HG03565 (cell line): Measurements from ENCODE around the gene FH.

Experiments used
- ATAC-seq: cut with Tn5 transposase; IDR thresholded peaks from one replicate; pipeline ENCODE4 v1.9.1; 2021; ENCODE audit warnings: mild to moderate bottlenecking, moderate library complexity; ENCODE audit not compliant: unreplicated experiment

FH gene

DNA sequence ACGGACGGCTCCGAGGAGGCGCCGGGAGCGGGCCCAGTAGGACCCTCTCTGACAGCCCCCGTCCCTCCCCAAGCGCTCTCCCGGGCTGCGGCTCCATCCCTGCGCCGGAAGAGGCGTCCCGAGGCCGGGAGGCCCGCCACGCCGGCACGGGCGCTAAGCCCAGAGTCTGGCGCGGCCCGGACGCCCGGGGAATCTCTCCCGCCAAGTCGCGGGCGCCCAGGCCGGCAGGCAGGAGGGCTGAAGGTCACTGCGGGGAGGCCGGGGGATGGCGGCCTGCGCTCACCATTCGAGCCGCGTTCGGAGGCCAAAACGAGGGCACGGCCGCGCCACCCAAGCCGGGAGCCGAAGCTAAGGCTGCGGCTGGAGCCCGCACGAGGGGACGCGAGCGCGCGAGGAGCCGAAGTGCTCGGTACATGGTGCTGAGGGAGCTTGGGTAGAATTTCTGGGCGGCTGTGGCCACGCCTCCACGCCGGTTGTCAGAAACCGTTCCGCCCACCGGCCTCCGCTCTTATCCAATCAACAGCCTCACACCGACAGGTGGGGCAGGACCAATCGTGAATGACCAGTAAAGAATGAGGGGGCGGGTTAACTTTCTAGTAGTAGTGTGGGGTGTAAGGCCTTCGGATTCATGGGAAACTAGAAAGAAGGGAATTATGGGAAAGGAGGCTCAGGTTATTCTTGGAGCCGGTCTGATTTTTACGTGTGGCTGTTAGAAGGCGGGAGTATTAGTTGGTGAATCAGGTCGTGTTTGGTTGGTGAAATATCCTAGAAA is at the start of gene FH:
Gene FH (minus strand): TSS at position 448 of the 772 bp plus-strand sequence. CDS start 33 bp downstream, at position 415.
- ATAC-seq, result peak; percentile 95

DNA sequence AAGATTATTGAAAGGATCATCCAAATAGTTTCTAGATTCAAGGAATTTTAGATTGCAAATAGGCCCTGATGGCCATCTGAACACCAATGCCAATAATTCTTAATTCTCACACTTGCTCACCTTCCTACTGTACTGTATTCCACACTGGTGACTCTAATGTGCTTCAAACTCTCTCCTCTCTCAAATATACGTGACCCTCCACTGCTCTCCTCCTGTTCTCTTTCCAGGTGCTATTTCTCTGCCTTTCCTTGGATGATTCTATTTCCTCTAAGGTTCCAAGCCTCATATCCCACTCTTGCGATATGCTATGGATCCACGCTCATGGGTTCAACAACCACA is 41.3 kb upstream of the FH start:
- no peak for ATAC-seq

DNA sequence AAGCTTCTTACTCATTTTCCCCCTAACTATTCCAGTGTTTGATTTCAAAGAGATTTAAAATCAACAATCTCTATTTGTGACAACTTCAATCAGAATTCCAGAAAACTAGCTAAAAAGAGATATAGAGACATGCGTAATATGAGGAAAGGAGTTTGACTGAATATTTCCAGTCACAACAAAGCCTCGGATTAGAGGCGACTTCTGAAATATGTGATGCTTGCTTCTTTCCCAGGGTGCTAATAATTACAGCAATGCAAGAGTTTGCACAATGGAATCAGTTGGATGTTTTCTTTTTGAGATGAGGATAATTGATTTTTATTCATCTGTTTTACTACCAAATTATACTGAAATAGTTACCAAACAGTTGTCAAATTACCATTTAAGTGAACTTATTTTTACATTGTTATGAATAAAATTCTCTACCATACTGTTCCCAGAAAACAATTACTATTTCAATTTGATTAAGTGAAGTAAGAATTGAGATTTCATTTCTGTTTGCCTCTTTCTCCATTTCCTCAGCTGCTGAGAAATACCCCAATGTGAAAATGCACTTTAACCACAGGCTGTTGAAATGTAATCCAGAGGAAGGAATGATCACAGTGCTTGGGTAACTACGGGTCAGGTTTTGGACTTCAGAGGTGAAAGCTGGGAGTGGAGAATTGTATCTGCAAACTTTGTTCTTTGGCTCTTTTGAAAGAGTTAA is 40.7 kb upstream of the FH start:
- ATAC-seq, result no peak

DNA sequence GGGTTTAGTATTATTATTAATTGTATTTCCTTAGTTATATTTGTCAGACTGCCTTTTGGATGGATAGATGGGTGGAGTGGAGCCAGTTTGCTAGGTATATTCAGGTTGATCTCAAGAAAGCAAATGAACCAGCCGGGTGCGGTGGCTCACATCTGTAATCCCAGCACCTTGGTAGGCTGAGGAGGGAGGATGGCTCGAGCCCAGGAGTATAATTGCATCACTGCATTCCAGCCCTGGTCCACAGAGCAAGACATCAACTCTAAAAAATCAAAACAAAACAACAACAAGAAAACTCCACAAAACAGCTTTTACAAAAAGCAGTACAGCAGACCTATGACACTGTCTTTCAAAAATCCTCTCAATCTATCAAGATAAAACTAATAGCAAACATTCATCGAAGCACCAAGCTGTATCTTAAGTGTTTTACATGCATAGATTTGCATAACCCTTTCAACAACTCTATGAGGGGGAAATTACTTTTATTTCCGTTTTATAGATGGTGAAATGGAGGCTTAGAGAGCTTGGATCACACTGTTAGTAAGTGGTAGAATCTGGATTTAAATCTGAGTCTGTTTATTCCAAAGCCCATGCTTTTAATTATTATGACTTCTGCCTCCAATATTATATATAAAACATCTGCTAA is 38.1 kb upstream of the FH start:
- no peak for ATAC-seq

DNA sequence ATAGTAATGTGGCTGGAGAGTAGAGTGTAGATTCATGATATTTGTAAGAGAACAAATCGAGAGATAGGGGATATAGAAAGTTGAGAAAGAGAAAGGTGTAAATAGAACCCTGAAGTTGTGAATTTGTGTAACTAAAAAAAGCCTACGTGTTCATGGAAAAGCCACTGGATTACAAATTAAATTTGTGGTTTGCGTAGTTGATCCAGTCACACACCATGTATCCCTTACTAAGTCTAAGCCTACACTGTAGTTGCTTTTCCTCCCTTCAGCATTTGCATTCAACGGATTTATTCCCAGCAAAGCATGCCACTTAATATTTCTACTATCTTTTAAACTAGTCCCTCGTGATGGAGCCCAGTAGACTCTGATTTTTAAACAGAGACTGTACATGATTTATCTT is 37.5 kb upstream of the FH start:
- ATAC-seq, result no peak

DNA sequence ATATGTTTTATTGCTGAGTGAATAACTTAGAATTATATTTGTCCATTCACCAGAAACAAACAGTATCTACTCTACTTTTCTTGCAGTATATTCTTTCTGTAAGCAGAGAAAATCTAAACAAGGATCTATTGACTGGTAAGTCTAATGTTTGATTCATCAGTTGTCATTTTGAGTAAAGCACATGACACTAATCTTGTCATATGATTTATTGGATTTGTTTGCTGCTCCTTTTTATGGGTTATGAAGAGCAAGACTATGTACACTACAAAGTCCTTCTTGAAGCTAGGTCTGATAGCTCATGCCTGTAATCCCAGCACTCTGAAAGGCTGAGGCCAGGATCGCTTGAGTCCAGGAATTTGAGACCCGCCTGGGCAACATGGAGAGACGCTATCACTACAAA is 36.0 kb upstream of the FH start:
- no peak for ATAC-seq

DNA sequence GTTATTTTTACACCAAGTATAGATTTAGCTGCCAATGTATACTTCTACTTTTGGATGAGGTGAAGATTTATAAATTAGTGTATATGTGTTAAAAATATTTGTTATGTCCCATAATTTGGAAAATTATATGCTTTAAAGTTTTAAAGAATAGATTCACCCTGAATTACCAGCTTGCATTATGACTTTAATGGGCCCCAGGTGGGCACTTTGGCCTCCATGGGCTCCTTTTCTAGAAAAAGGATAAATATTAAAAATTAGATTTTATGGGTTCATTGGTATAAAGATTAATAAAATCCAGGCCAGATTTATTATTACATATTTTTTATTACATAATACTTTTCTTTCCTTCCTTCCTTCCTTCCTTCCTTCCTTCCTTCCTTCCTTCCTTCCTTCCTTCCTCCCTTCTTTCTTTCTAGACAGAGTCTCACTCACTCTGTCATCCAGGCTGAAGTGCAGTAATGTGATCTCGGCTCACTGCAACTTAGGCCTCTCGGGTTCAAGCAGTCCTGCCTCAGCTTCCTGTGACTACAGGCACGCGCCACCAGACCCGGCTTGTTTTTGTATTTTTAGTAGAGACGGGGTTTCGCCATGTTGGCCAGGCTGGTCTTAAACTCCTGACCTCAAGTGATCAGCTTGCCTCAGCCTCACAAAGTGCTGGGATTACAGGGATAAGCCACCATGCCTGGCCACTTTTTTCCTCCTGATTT is 34.5 kb upstream of the FH start:
- ATAC-seq, result no peak

DNA sequence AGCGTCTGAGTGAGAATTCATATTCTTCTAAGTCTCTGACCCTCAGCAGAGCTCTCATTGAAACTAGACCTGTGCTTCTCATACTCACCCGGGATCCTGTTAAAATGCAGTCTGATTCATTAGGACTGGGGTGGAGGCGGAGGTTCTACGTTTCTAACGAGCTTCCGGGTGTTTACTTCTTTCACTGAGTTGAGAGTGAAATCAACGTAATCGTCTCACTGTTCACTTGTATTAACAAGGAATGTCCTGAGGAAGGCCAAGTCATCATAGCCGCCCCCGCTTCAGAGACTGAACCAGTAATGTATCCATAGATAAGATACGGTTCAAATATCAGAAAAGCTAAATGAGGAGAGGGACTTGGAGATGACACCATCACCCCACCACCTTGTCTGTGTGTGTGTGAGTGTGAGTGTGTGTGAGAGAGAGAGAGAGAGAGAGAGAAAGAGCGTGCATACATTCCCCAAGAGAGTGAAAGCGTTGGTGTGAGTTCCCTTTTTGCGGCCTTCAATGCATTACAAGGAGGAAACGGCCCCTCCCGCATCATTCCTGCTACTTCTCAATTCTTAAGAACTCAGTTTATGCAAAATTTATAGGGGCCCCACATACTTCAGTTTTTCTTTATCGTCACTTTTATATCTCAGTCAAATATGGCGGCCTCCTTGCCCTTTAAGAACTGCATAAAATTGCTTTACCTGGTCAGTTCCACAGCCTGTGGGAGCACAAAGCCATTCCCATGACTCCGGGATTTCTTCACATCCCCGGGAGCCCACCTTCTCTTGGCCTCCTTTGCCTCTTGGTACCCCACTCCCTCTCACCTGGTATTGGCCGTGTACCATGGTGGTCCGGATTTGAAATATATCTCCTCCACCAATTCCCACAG is 32.4 kb upstream of the FH start:
- ATAC-seq, result peak; percentile 78

DNA sequence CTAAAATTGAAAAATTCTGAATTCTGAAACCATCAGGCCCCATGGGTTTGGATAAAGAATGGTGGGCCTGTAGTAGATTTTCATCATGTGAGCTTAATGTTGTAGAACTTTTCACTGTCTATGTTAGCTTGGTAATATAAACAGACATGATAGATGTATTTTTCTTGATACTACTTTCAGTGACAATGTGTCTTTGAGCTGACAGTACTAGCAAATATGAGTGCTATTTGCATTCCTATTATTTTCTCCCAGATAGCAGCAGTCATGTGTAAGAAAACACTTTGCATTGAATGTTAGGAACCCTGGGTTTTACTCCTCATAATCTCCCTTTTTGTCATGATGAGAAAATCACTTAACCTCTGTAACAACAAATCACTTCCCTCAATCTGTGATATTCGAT is 30.8 kb upstream of the FH start:
- no peak for ATAC-seq

DNA sequence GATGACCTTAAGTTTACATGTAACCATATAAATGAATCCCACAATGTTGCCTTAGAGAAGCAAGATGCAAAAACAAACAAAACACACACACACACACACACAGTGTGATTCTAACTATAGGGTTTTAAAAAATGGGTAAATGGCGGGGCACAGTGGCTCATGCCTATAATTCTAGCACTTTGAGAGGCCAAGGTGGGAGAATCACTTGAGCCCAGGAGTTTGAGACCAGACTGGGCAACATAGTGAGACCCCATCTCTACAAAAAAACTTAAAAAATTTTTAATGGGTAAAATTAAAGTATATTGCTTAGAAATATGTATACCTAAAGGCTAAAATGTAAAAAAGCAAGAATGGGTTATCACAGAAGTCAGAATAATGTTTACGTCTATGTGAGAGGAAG is 28.5 kb upstream of the FH start:
- no peak for ATAC-seq

DNA sequence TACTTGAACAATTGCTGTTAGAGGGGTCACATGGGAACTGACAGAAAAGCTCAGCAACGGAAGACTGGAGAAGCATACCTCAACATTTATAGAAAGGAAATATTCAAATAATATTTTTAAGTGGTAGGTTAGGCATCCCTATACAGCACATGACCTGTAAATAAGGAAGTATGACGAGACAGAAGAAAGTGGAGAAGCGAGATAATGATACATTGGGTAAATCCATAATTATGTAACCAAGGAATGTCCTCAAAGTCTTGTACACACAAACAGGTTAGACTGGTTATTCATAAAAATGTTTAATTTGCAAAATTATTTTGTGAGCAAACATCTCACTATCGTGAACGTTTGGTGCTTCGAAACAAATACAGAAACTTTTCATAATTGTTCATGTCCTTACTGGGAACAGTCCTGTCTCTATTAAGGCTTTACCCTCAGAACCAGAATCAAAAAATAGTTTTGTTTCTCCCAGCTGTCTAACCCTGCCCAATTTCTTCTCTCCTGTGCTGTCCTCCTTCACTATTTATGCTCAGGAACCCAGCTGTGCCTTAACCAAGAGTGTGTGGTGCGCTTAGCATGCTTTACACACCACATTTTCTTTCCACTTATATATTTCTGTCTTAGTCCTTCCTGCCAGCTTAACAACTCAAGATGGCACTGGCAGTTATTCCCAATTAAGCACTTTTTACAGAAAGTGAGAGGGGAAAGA is 22.8 kb upstream of the FH start:
- no peak for ATAC-seq

DNA sequence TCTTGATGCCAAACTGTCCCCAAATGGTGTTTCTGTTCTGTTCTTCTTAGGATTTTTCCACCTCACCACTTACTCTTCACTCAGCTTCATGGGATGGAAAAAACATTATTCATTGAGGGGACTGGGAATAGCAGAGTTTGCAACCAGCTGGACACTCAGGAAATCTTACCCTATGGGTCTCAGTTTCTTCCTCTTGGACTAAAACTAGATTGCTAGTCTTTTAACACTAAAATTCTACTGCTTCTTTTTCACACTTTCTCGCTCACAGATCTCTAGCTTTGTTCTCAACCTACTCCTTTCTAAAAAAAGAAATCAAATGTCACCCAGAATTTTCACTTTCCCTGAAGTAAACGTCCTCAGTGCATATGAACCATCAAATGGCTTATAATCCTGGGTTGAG is 17.4 kb upstream of the FH start:
- ATAC-seq, result no peak

DNA sequence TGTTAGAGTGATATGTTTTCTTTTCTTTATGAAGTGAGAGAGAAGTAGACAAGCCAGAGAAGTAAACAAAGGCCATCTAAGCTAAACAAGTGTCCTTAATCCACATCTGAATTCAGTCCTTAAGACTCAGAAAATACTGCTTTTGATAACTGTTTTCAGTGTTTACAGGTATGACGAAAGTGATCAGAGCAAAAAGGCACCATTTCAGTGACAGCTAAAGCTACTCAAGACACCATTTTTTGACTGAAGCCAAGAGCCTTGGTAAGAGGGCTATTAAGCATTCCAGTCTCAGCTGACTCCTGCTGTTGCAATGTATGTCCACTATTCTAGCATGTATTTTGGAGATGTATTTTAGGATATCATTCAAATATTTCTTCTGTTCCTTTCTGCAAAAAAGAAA is 16.7 kb upstream of the FH start:
- ATAC-seq, result no peak

DNA sequence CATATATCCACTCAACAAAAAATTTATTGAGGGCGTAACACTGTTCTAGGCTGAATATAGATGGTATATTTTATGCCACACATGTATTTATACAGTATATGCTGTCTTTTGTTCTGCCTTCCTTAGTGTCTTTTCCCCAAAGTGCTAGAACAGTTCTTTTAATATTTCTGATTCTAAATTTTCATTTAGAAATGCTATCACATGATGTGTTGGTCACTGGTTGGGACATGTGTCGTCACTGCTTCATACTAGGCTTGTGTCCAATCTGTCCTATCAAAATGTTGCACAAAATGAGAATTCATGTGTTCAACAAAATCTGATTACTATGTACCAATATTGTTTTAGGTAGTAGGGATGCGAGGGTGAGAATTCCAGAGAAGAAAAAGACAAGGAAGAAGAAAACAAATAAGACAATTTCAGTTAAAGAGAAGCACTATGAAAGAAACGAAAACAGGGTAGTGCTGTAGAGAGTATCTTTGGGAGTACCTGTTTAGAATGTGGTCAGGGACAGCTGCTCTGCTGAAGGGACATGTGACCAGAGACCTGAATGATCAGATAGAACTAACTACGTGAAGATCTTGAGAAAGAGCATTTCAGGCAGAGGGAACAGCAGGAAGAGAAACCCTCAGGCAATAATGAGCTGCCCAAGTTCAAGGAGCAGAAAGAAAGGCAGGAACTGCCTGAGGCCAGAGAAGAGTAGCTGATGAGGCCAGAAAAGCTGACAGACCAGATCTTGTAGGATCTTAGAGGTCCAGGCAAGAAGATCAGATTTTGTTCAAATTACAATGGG is 14.0 kb upstream of the FH start:
- peak; percentile 27 for ATAC-seq

DNA sequence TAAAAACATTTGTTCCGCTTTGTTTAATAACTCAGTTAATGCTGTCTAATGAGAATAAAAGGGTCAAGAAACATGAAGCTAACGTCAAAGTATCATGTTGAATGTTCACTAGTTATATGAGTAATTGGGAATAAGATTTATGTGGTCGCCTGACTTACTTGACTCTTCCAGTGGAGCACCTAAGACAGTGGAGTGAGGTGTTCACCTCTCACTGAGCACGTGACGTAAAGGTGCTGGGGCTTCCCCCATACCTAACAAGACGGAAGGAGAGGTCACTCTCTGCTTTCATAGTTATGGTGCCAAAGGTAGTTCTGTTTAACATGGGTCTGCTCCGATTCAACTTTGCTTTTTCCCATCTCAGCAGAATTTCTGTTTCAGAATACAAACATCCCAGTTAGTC is 13.3 kb upstream of the FH start:
- peak; percentile 48 for ATAC-seq

DNA sequence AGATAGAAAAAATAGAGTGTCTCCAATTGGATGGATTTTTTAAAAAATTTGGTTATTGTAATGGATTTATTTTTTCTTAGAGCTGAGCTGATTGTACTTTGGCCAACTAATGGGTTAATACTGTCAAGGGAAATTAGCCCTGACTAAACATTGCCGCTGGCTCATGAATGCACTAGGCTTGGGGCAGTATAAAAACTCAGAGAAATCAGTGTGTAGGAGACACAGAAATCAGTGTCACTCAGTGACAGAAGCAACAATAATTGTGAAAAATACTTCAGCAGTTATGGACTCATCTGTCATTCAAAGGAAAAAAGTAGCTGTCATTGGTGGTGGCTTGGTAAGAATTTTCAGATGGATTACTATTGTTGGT is 12.6 kb upstream of the FH start, which contains the start of gene KMO:
Gene KMO (plus strand): TSS at position 217 of the 370 bp plus-strand sequence. CDS start 67 bp downstream, at position 284.
- peak; percentile 19 for ATAC-seq

DNA sequence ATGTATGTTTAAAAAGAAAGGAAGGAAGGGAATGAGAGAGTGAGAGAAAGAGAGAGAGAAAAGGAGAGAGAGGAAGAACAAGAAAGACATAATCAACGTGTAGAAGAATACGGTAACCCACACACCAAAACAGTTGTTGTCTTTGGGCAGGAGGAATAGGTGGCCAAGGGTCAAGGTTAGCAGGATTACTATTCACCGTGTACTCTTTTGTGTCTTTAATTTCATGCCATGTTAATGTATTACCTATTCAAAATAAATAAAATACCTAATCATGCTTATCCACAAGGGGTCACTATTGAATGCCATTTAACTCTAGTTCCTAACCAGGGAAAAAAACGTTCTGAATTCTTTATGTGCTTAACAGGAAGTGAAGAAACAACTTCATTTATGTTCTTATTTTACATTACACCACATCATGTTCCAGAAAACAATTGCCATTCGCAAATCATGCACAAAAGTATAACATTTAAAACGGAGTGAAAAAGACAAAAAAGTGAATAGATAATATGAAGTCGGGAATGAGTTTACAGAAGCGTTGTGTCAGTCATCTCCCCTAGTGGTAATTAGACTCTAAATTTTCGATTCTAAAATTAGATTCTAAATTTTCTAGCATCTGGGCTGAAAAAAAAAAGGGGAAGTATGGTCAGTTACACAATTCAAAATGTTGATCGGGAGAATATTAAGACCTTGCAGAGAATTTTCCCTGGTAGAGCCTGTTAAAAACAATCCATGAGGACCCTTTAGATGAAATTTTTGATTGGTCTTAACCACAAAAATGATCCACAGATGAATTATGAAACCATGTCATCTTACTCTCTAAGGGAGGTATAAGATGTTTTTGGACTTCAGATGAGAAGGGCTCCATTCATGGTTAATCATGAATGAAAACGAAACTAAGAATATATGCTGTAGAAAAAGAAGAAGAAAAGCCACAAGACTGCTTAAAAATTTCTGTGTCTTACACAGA is 11.9 kb upstream of the FH start:
- ATAC-seq, result peak; percentile 50

DNA sequence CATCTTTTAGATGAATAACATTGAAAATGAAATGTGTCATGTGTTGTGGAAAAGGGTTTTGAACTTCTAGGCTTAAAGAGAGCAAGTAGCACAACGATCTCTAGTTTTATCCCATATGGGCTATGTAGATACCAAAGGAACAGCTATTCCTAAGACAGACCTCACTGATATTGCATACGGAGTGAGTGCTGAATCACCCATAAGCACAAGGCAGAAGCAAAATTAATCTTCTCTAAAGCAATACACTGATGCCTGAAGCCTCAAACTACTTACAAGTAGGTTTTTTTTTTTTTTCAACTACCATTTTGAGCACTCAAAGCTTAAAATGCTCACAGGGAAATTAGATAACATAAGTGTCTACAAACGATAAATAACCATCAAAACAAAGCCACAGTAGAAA is 7.6 kb upstream of the FH start:
- ATAC-seq, result no peak
